Measurements from ENCODE around the gene PEX12.

The PEX12 gene

GRCh38 chr17:35597604-35598003, 19.2 kb upstream of the PEX12 start:
- no peak for TF ChIP-seq CTCF (conservative IDR thresholded peaks at IDR 0.05; ENCODE audit: control insufficient read depth, insufficient read depth, low read depth, low read length)
- no peak overlapping the region for H3K4me3 ChIP-seq (ENCODE audit: control insufficient read depth, low read depth, low read length)
- no peak for DNase-seq (ENCODE audit: low read depth)

GRCh38 chr17:35596530-35597233, 18.3 kb upstream of the PEX12 start:
- DNase-seq (ENCODE audit: low read depth) = no peak
- no peak for TF ChIP-seq CTCF (conservative IDR thresholded peaks at IDR 0.05; ENCODE audit: control insufficient read depth, insufficient read depth, low read depth, low read length)
- no peak overlapping the region for H3K4me3 ChIP-seq (ENCODE audit: control insufficient read depth, low read depth, low read length)

GRCh38 chr17:35596072-35596471, 17.7 kb upstream of the PEX12 start:
- H3K4me3 ChIP-seq (ENCODE audit: control insufficient read depth, low read depth, low read length) = no peak overlapping the region
- TF ChIP-seq CTCF (conservative IDR thresholded peaks at IDR 0.05; ENCODE audit: control insufficient read depth, insufficient read depth, low read depth, low read length) = no peak
- DNase-seq (ENCODE audit: low read depth) = no peak

GRCh38 chr17:35588196-35588920, 10.0 kb upstream of the PEX12 start:
- DNase-seq (ENCODE audit: low read depth) = peak; percentile 56
- TF ChIP-seq CTCF (conservative IDR thresholded peaks at IDR 0.05; ENCODE audit: control insufficient read depth, insufficient read depth, low read depth, low read length) = no peak
- peak overlapping the region; percentile 69 for H3K4me3 ChIP-seq (ENCODE audit: control insufficient read depth, low read depth, low read length)

- H3K4me3 ChIP-seq (ENCODE audit: control insufficient read depth, low read depth, low read length) = peak within 1 kb of the TSS; percentile 69
- TF ChIP-seq CTCF (conservative IDR thresholded peaks at IDR 0.05; ENCODE audit: control insufficient read depth, insufficient read depth, low read depth, low read length) = no peak
- DNase-seq (ENCODE audit: low read depth) = peak; percentile 97
Measured at GRCh38 chr17:35587074-35587961, 8.9 kb upstream of the PEX12 start, which contains the start of gene AP2B1. TSS of gene AP2B1 (plus strand) at chr17:35587322. CDS start at chr17:35594031, 6,709 bp downstream.

- no peak for TF ChIP-seq CTCF (conservative IDR thresholded peaks at IDR 0.05; ENCODE audit: control insufficient read depth, insufficient read depth, low read depth, low read length)
Measured at GRCh38 chr17:35586569-35587073, 8.2 kb upstream of the PEX12 start.

More at GRCh38 chr17:35586569-35587073, 8.2 kb upstream of the PEX12 start:
- peak overlapping the region; percentile 69 for H3K4me3 ChIP-seq (ENCODE audit: control insufficient read depth, low read depth, low read length)
- DNase-seq (ENCODE audit: low read depth) = no peak
